Activated naive CD4-positive, alpha-beta T cell (primary cell): ENCODE results near the gene ATG9B.
"Not testable (repeated sequence)": the region's sequence is repeated elsewhere in the genome, so short reads cannot be mapped to it uniquely, and the experiment has no call there.

Experiments
- DNase-seq, 4 experiments: peaks; one replicate each; lab custom pipeline; 2025; lab: John Stamatoyannopoulos, UW

The ATG9B gene

GRCh38 chr7:151017370-151017952 is 6.8 kb downstream of the ATG9B start:
- DNase-seq, result no peak

GRCh38 chr7:151016942-151017341 is 7.4 kb downstream of the ATG9B start:
- no peak for DNase-seq

GRCh38 chr7:151016505-151016904 is 7.8 kb downstream of the ATG9B start:
- no peak for DNase-seq

- DNase-seq, result no peak
These were observed 8.3 kb downstream of the ATG9B start for GRCh38 chr7:151015967-151016366.

- peak in 1 of 4 experiments; percentile 23 for DNase-seq
These were observed 9.3 kb downstream of the ATG9B start for GRCh38 chr7:151014950-151015349.

GRCh38 chr7:151013733-151014497 is 10.4 kb downstream of the ATG9B start:
- DNase-seq, result peak; percentile 41 to 82 (median 68)

- DNase-seq, result no peak
These were observed 10.9 kb downstream of the ATG9B start for GRCh38 chr7:151013356-151013732.

GRCh38 chr7:151012911-151013347 is 11.4 kb downstream of the ATG9B start:
- DNase-seq, result no peak

GRCh38 chr7:151012031-151012692 is 12.1 kb downstream of the ATG9B start:
- DNase-seq, result no peak

- DNase-seq, result not testable (repeated sequence)
These were observed 12.7 kb downstream of the ATG9B start for GRCh38 chr7:151011616-151012015.

- DNase-seq, result no peak
These were observed 13.2 kb downstream of the ATG9B start for GRCh38 chr7:151011097-151011409.

GRCh38 chr7:151010307-151011096 is 13.8 kb downstream of the ATG9B start:
- peak in 1 of 4 experiments; percentile 19 for DNase-seq

GRCh38 chr7:151010037-151010306 is 14.3 kb downstream of the ATG9B start:
- no peak for DNase-seq

GRCh38 chr7:151009327-151010036 is 14.8 kb downstream of the ATG9B start:
- no peak for DNase-seq

GRCh38 chr7:151008511-151009323 is 15.6 kb downstream of the ATG9B start:
- DNase-seq, result peak; percentile 45 to 75 (median 65)

GRCh38 chr7:151008143-151008510 is 16.2 kb downstream of the ATG9B start:
- DNase-seq, result no peak

GRCh38 chr7:151007469-151007898 is 16.8 kb downstream of the ATG9B start:
- no peak for DNase-seq

GRCh38 chr7:151006590-151007300 is 17.5 kb downstream of the ATG9B start:
- DNase-seq, result no peak

- DNase-seq, result no peak
These were observed 18.7 kb downstream of the ATG9B start for GRCh38 chr7:151005566-151005965.

GRCh38 chr7:151003572-151003971 is 20.7 kb downstream of the ATG9B start:
- no peak for DNase-seq

GRCh38 chr7:151001546-151001945 is 22.7 kb downstream of the ATG9B start:
- DNase-seq, result no peak
